ENCODE measurements around the gene NRTN.

GRCh38 chr19:5803441-5803751 lies 1.5 kb upstream of the NRTN start:
- TF ChIP-seq CTCF (IDR thresholded peaks at IDR 0.05) (no peak), POLR2A (IDR thresholded peaks at IDR 0.05) (no peak)

All from adrenal gland (tissue), 5 donors.